H9 (cell line): ENCODE results near the gene FBL. TPM values are rescaled to one million over a fixed set of nuclear protein-coding genes. Genes with fewer than 3 reads are reported as not detected.

ENCODE experiments used
- DNase-seq: peaks from one replicate; pipeline ENCODE4 v3.0.0-alpha.2; 2017
- H2AFZ ChIP-seq: one replicate; pipeline ENCODE4 v1.6.1; 2013; ENCODE audit warnings: mild to moderate bottlenecking, low read length, control low read depth, moderate library complexity
- H2AK5ac ChIP-seq: 2 replicates; pipeline ENCODE4 v1.6.1; 2013; ENCODE audit warnings: low read length, control low read depth, mixed read lengths; ENCODE audit not compliant: insufficient read length
- H2BK120ac ChIP-seq: one replicate; pipeline ENCODE4 v1.6.1; 2013; ENCODE audit warnings: low read depth, mild to moderate bottlenecking, low read length, control low read depth, inconsistent platforms; ENCODE audit not compliant: poor library complexity, severe bottlenecking
- H2BK12ac ChIP-seq: 2 replicates; pipeline ENCODE4 v1.6.1; 2013; ENCODE audit warnings: low read length, control low read depth, mixed read lengths, low read depth; ENCODE audit not compliant: insufficient read length
- H2BK15ac ChIP-seq: 2 replicates; pipeline ENCODE4 v1.6.1; 2013; ENCODE audit warnings: low read depth, low read length, control low read depth
- H2BK20ac ChIP-seq: one replicate; pipeline ENCODE4 v1.6.1; 2013; ENCODE audit warnings: low read depth, mild to moderate bottlenecking, low read length, control low read depth, inconsistent platforms; ENCODE audit not compliant: poor library complexity, severe bottlenecking
- H2BK5ac ChIP-seq: 2 replicates; pipeline ENCODE4 v1.6.1; 2013; ENCODE audit warnings: low read length, control low read depth, mixed read lengths; ENCODE audit not compliant: insufficient read length
- H3K14ac ChIP-seq: 2 replicates; pipeline ENCODE4 v1.6.1; 2013; ENCODE audit warnings: low read length, control low read depth; ENCODE audit not compliant: insufficient read depth
- H3K18ac ChIP-seq: 2 replicates; pipeline ENCODE4 v1.6.1; 2013; ENCODE audit warnings: low read depth, mild to moderate bottlenecking, mixed read lengths, low read length, control low read depth; ENCODE audit not compliant: insufficient read length
- H3K23ac ChIP-seq: 2 replicates; pipeline ENCODE4 v1.6.1; 2013; ENCODE audit warnings: low read length, control low read depth, mixed read lengths, low read depth; ENCODE audit not compliant: insufficient read length
- H3K23me2 ChIP-seq: 2 replicates; pipeline ENCODE4 v1.6.1; 2013; ENCODE audit warnings: low read depth, mild to moderate bottlenecking, mixed read lengths, low read length, control low read depth; ENCODE audit not compliant: insufficient read length, poor library complexity, severe bottlenecking
- H3K27ac ChIP-seq: 2 replicates; pipeline ENCODE4 v1.5.1; 2013; ENCODE audit warnings: low read length, control low read depth, mixed read lengths, low read depth; ENCODE audit not compliant: insufficient read length
- H3K27me3 ChIP-seq: 2 replicates; pipeline ENCODE4 v1.6.1; 2013; ENCODE audit warnings: low read length, control low read depth, inconsistent platforms; ENCODE audit not compliant: insufficient read depth
- H3K4ac ChIP-seq: 2 replicates; pipeline ENCODE4 v1.6.1; 2013; ENCODE audit warnings: low read depth, mild to moderate bottlenecking, control low read depth, inconsistent platforms, low read length, moderate library complexity
- H3K4me1 ChIP-seq: 2 replicates; pipeline ENCODE4 v1.6.1; 2013; ENCODE audit warnings: low read length, control low read depth, inconsistent platforms; ENCODE audit not compliant: insufficient read depth
- H3K4me2 ChIP-seq: 2 replicates; pipeline ENCODE4 v1.6.1; 2013; ENCODE audit warnings: low read length, control low read depth, mixed read lengths; ENCODE audit not compliant: insufficient read length, insufficient read depth
- H3K56ac ChIP-seq: 2 replicates; pipeline ENCODE4 v1.6.1; 2013; ENCODE audit warnings: low read depth, mild to moderate bottlenecking, mixed read lengths, low read length, control low read depth; ENCODE audit not compliant: insufficient read length
- H3K79me1 ChIP-seq: 2 replicates; pipeline ENCODE4 v1.6.1; 2013; ENCODE audit warnings: low read depth, mild to moderate bottlenecking, moderate library complexity, low read length, control low read depth, inconsistent platforms; ENCODE audit not compliant: insufficient read depth, poor library complexity, severe bottlenecking
- H3K79me2 ChIP-seq: 2 replicates; pipeline ENCODE4 v1.6.1; 2013; ENCODE audit warnings: low read length, control low read depth, inconsistent platforms; ENCODE audit not compliant: insufficient read depth
- H3K9ac ChIP-seq: 2 replicates; pipeline ENCODE4 v1.6.1; 2013; ENCODE audit warnings: low read length, control low read depth, mixed read lengths; ENCODE audit not compliant: insufficient read length; ENCODE audit errors: extremely low read depth
- H3K9me3 ChIP-seq: one replicate; pipeline ENCODE4 v1.6.1; 2013; ENCODE audit warnings: low read depth, low read length, inconsistent platforms; ENCODE audit not compliant: control insufficient read depth
- H3T11ph ChIP-seq: one replicate; pipeline ENCODE4 v1.6.1; 2013; ENCODE audit warnings: mild to moderate bottlenecking, low read length, control low read depth, inconsistent platforms
- H4K20me1 ChIP-seq: one replicate; pipeline ENCODE4 v1.6.1; 2013; ENCODE audit not compliant: control insufficient read depth, insufficient read length, insufficient read depth
- H4K5ac ChIP-seq: 2 replicates; pipeline ENCODE4 v1.6.1; 2013; ENCODE audit warnings: low read depth, mild to moderate bottlenecking, mixed read lengths, low read length, control low read depth; ENCODE audit not compliant: insufficient read length
- H4K8ac ChIP-seq: replicated peaks from 2 replicates; pipeline ENCODE4 v1.6.1; 2013; ENCODE audit warnings: low read length, control low read depth, mixed read lengths, low read depth; ENCODE audit not compliant: insufficient read length
- H4K91ac ChIP-seq: 2 replicates; pipeline ENCODE4 v1.6.1; 2013; ENCODE audit warnings: low read depth, mild to moderate bottlenecking, moderate library complexity, mixed read lengths, low read length, control low read depth; ENCODE audit not compliant: insufficient read length
- H3K27ac Mint-ChIP-seq, 3 experiments: 2 replicates in 2 of 3; 3 replicates in 1 of 3; pipeline ENCODE4 v1.8.0; 2020 to 2021; ENCODE audit warnings: mixed read lengths in 3 of 3, mild to moderate bottlenecking in 1 of 3, moderate library complexity in 1 of 3
- H3K27me3 Mint-ChIP-seq: 2 replicates; pipeline ENCODE4 v1.8.0; 2021; ENCODE audit warnings: low read depth, mild to moderate bottlenecking, moderate library complexity, mixed read lengths
- H3K36me3 Mint-ChIP-seq, 3 experiments: 2 replicates in 2 of 3; 3 replicates in 1 of 3; pipeline ENCODE4 v1.8.0; 2020 to 2021; ENCODE audit warnings: low read depth in 3 of 3, mixed read lengths in 3 of 3; ENCODE audit not compliant: insufficient read depth in 1 of 3
- H3K4me1 Mint-ChIP-seq, 2 experiments: 2 replicates each; pipeline ENCODE4 v1.8.0; 2020; ENCODE audit warnings: mixed read lengths in 2 of 2
- H3K4me3 Mint-ChIP-seq, 2 experiments: 2 replicates in 1 of 2; 3 replicates in 1 of 2; pipeline ENCODE4 v1.8.0; 2020 to 2021; ENCODE audit warnings: mild to moderate bottlenecking in 2 of 2, mixed read lengths in 2 of 2, moderate library complexity in 1 of 2
- H3K9me3 Mint-ChIP-seq, 2 experiments: 2 replicates in 1 of 2; 3 replicates in 1 of 2; pipeline ENCODE4 v1.8.0; 2020; ENCODE audit warnings: mild to moderate bottlenecking in 2 of 2, mixed read lengths in 2 of 2, moderate library complexity in 1 of 2
- WGBS: extraction: QIAGEN DNeasy Blood & Tissue Kit; methylation state at CpG from one replicate; pipeline ENCODE4 v1.1.7; 2013; ENCODE audit warnings: missing lambda C conversion rate, low lambda C conversion rate, mixed read lengths; ENCODE audit not compliant: insufficient read length; ENCODE audit errors: extremely low coverage; 5-methylcytosine and 5-hydroxymethylcytosine counted together
- total RNA-seq: library from RNA; stranded (reverse); gene quantifications from 2 replicates; pipeline ENCODE4 v1.2.1, GENCODE V29; 2021
- TF ChIP-seq, protein P1 (sequence below): fragments of 200-600 bp; sonication (generic); conservative IDR thresholded peaks from 3 replicates; pipeline ENCODE4 v1.8.0; 2021; ENCODE audit warnings: antibody characterized with exemption, mild to moderate bottlenecking

Gene FBL
- total RNA-seq, 1 experiment from 2014 or later = 625 TPM

DNA sequence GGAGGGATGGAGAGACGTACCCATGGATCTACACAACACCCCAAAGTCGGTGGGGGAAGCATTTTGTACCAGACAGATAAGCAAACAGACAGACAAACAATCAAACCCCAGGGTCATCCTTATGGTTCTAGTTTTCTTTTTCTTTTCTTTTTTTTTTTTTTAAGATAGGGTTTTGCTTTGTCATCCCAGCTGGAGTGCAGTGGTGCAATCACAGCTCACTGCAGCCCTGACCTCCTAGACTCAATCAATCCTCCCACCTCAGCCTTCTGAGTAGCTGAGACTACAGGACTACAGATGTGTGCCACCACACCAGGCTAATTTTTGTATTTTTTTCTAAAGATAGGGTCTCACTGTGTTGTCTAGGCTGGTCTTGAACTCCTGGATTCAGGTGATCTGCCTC lies 17.9 kb upstream of the FBL start:
- Mint-ChIP-seq H3K27ac (no peak overlapping the region), H3K4me1 (no peaks in the 10 kb centered on the region), H3K4me3 (no peak overlapping the region), H3K9me3 (no peaks in the 10 kb centered on the region; a peak in 1 of 5 replicates), H3K36me3 (no peaks in the 10 kb centered on the region), H3K27me3 (peaks cover 15% of the 10 kb centered on the region)
- no peak overlapping the region for H3K4me2 ChIP-seq
- H3K23me2 ChIP-seq = no peaks in the 10 kb centered on the region
- no peaks in the 10 kb centered on the region for H3K9me3 ChIP-seq
- WGBS = no CpG with 5 or more reads among the region's 2 CpGs
- H3T11ph ChIP-seq = no peak overlapping the region
- H3K27ac ChIP-seq = no peak overlapping the region
- no peak overlapping the region for H3K23ac ChIP-seq
- no peak overlapping the region for H2BK5ac ChIP-seq
- no peak overlapping the region for H3K18ac ChIP-seq
- H3K14ac ChIP-seq = no peak overlapping the region
- no peak overlapping the region for H4K5ac ChIP-seq
- H3K4ac ChIP-seq = no peak overlapping the region
- H3K4me1 ChIP-seq = no peaks in the 10 kb centered on the region
- no peak for DNase-seq
- no peak overlapping the region for H2AK5ac ChIP-seq
- H2AFZ ChIP-seq = no peak overlapping the region
- H2BK12ac ChIP-seq = no peak overlapping the region
- H3K9ac ChIP-seq = no peak overlapping the region
- H3K79me2 ChIP-seq = no peaks in the 10 kb centered on the region
- H4K20me1 ChIP-seq = no peaks in the 10 kb centered on the region
- no peak overlapping the region for H3K56ac ChIP-seq
- no peak overlapping the region for H2BK120ac ChIP-seq
- H4K8ac ChIP-seq = no peak overlapping the region
- no peaks in the 10 kb centered on the region for H3K27me3 ChIP-seq
- H4K91ac ChIP-seq = no peak overlapping the region
- no peaks in the 10 kb centered on the region for H3K79me1 ChIP-seq
- no peak overlapping the region for H2BK20ac ChIP-seq
- H2BK15ac ChIP-seq = no peak overlapping the region
- TF ChIP-seq, protein P1, sequence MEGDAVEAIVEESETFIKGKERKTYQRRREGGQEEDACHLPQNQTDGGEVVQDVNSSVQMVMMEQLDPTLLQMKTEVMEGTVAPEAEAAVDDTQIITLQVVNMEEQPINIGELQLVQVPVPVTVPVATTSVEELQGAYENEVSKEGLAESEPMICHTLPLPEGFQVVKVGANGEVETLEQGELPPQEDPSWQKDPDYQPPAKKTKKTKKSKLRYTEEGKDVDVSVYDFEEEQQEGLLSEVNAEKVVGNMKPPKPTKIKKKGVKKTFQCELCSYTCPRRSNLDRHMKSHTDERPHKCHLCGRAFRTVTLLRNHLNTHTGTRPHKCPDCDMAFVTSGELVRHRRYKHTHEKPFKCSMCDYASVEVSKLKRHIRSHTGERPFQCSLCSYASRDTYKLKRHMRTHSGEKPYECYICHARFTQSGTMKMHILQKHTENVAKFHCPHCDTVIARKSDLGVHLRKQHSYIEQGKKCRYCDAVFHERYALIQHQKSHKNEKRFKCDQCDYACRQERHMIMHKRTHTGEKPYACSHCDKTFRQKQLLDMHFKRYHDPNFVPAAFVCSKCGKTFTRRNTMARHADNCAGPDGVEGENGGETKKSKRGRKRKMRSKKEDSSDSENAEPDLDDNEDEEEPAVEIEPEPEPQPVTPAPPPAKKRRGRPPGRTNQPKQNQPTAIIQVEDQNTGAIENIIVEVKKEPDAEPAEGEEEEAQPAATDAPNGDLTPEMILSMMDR = no peak
